Endothelial cell of umbilical vein (primary cell): ENCODE data around the gene ASMTL. TPM values are rescaled to one million over a fixed set of nuclear protein-coding genes. Genes with fewer than 3 reads are reported as not detected.

Source experiments
- BruUV-seq: library from RNA; stranded (reverse); fragments of 400-500 nt; replicated peaks from 2 replicates; lab custom pipeline; 2021; lab: Mats Ljungman, UMichigan
- CTCF ChIA-PET: fragments of 300-600, 350-600 bp; sonication (Branson Sonifier 250); formaldehyde crosslinking; loops from one replicate; lab custom pipeline; 2021; ENCODE audit warnings: antibody characterized with exemption, inconsistent platforms; lab: Charles Lee
- POLR2A ChIA-PET: fragments of 300-600, 350-600 bp; sonication (Branson Sonifier 250); formaldehyde crosslinking; loops from one replicate; lab custom pipeline; 2021; ENCODE audit warnings: antibody characterized with exemption, inconsistent platforms; lab: Charles Lee
- DNase-seq: peaks from one replicate; pipeline ENCODE4 v3.0.0-alpha.2; 2011; ENCODE audit warnings: low read depth, low spot score
- FAIRE-seq: peaks from 2 replicates; lab custom pipeline; 2011; peaks lifted over from hg19 to GRCh38; lab: Jason Lieb, UNC
- H2AFZ ChIP-seq: 2 replicates; pipeline ENCODE4 v1.6.0; 2012; ENCODE audit warnings: low read depth, low read length, control low read depth, inconsistent platforms
- H3K27ac ChIP-seq: 2 replicates; pipeline ENCODE4 v1.5.1; 2011; ENCODE audit warnings: low read depth, mild to moderate bottlenecking, control low read depth, low read length, moderate library complexity; ENCODE audit not compliant: insufficient read depth
- H3K27me3 ChIP-seq, 2 experiments: 2 replicates each; pipeline versions ENCODE4 v1.6.0 to v1.6.1; 2011; ENCODE audit warnings: low read length in 2 of 2, mixed read lengths in 1 of 2; ENCODE audit not compliant: control insufficient read depth in 2 of 2, insufficient read depth in 2 of 2
- H3K36me3 ChIP-seq, 2 experiments: 2 replicates in 1 of 2; 3 replicates in 1 of 2; pipeline ENCODE4 v1.5.1; 2011; ENCODE audit warnings: low read length in 2 of 2, mild to moderate bottlenecking in 1 of 2, moderate library complexity in 1 of 2; ENCODE audit not compliant: control insufficient read depth in 2 of 2, insufficient read depth in 2 of 2; ENCODE audit errors: extremely low read depth in 1 of 2
- H3K4me1 ChIP-seq: 3 replicates; pipeline ENCODE4 v1.5.1; 2011; ENCODE audit warnings: mild to moderate bottlenecking, low read length; ENCODE audit not compliant: control insufficient read depth, insufficient read depth; ENCODE audit errors: extremely low read depth
- H3K4me2 ChIP-seq: 2 replicates; pipeline ENCODE4 v1.6.1; 2011; ENCODE audit warnings: low read length, control low read depth, mixed read lengths; ENCODE audit not compliant: insufficient read depth
- H3K4me3 ChIP-seq, 3 experiments: fragments of 200-600 bp in 1 of 3; sonication (generic), shearing (Covaris generic) in 1 of 3; replicated peaks in 1 of 3; 2 replicates each; pipeline ENCODE4 v1.5.1; 2011 to 2016; ENCODE audit warnings: control low read depth in 3 of 3, low read length in 3 of 3, mild to moderate bottlenecking in 2 of 3, inconsistent platforms in 1 of 3, low read depth in 1 of 3, moderate library complexity in 1 of 3; ENCODE audit not compliant: insufficient read depth in 1 of 3
- H3K79me2 ChIP-seq: 2 replicates; pipeline ENCODE4 v1.6.0; 2012; ENCODE audit warnings: low read length, inconsistent platforms; ENCODE audit not compliant: control insufficient read depth, insufficient read depth
- H3K9ac ChIP-seq: replicated peaks from 2 replicates; pipeline ENCODE3; 2011; ENCODE audit warnings: low read length, control low read depth; ENCODE audit not compliant: insufficient read depth; ENCODE audit errors: extremely low read depth
- H3K9me1 ChIP-seq: replicated peaks from 3 replicates; pipeline ENCODE4 v1.6.0; 2011; ENCODE audit warnings: mild to moderate bottlenecking, low read length; ENCODE audit not compliant: control insufficient read depth, insufficient read depth; ENCODE audit errors: extremely low read depth
- H3K9me3 ChIP-seq: replicated peaks from 2 replicates; pipeline ENCODE4 v1.5.1; 2012; ENCODE audit warnings: low read length, inconsistent platforms; ENCODE audit not compliant: control insufficient read depth, insufficient read depth
- H4K20me1 ChIP-seq: replicated peaks from 2 replicates; pipeline ENCODE3; 2011; ENCODE audit warnings: mild to moderate bottlenecking, low read length; ENCODE audit not compliant: control insufficient read depth, insufficient read depth; ENCODE audit errors: extremely low read depth
- CTCF ChIP-seq, 2 donors: IDR thresholded peaks; 1 replicate in 1 of 2; 2 replicates in 1 of 2; pipeline ENCODE4 v1.5.1; 2011; ENCODE audit warnings: low read length in 2 of 2, mild to moderate bottlenecking in 2 of 2, moderate library complexity in 2 of 2, control low read depth in 1 of 2, inconsistent platforms in 1 of 2, low read depth in 1 of 2; ENCODE audit not compliant: insufficient read depth in 1 of 2; ENCODE audit errors: extremely low read depth in 1 of 2
- EZH2 ChIP-seq: IDR thresholded peaks from 2 replicates; pipeline ENCODE4 v1.6.1; 2012; ENCODE audit warnings: borderline replicate concordance, low read depth, mild to moderate bottlenecking, moderate library complexity, low read length, inconsistent platforms; ENCODE audit not compliant: severe bottlenecking
- FOS ChIP-seq: IDR thresholded peaks from 2 replicates; pipeline ENCODE4 v1.6.1; 2011; ENCODE audit warnings: mild to moderate bottlenecking, low read length, moderate library complexity, borderline replicate concordance; ENCODE audit not compliant: insufficient read depth
- GATA2 ChIP-seq: IDR thresholded peaks from 2 replicates; pipeline ENCODE4 v1.7.0; 2011; ENCODE audit warnings: low read depth, mild to moderate bottlenecking, moderate library complexity, mixed read lengths, low read length; ENCODE audit not compliant: insufficient read length, insufficient read depth
- JUN ChIP-seq: IDR thresholded peaks from 2 replicates; pipeline ENCODE4 v1.6.1; 2011; ENCODE audit warnings: borderline replicate concordance, low read depth; ENCODE audit not compliant: insufficient read length, insufficient read depth
- MAX ChIP-seq: IDR thresholded peaks from 2 replicates; pipeline ENCODE4 v1.6.1; 2011; ENCODE audit not compliant: insufficient read depth, insufficient read length
- MYC ChIP-seq: IDR thresholded peaks from one replicate; pipeline ENCODE4 v1.6.1; 2011; ENCODE audit warnings: mild to moderate bottlenecking, low read depth, low read length
- POLR2A ChIP-seq: IDR thresholded peaks from 2 replicates; pipeline ENCODE4 v1.6.1; 2012; ENCODE audit warnings: low read depth, mild to moderate bottlenecking, control low read depth, low read length
- POLR2AphosphoS5 ChIP-seq: IDR thresholded peaks from 2 replicates; pipeline ENCODE4 v1.6.1; 2012; ENCODE audit warnings: low read depth, mild to moderate bottlenecking, control low read depth, low read length, moderate library complexity; ENCODE audit not compliant: insufficient read depth
- dilution Hi-C: fragments of 300-500 bp; cut with MboI; formaldehyde crosslinking; loops from one replicate; pipeline ENCODE4 v1.15.0; 2019; ENCODE audit warnings: low sequenced_read_pairs; ENCODE audit not compliant: extremely low pct_ligation_motif_present
- intact Hi-C: fragments of 100-400 bp; cut with micrococcal nuclease; formaldehyde crosslinking; loops from one replicate; pipeline ENCODE4 v1.10.0; 2022
- polyA plus RNA-seq, 4 experiments: library from polyadenylated mRNA; depleted of rRNA in 3 of 4; stranded (reverse) in 3 of 4; unstranded in 1 of 4; fragments of >200 nt; gene quantifications; 2 replicates each; pipeline versions ENCODE4 v1.2.1 to v1.2.3, GENCODE V29; 2011 to 2012; ENCODE audit warnings: missing spikeins in 1 of 4
- total RNA-seq: library from RNA; stranded (reverse); gene quantifications from 2 replicates; pipeline ENCODE4 v1.2.3, GENCODE V29; 2021

ASMTL gene
- total and polyA plus RNA-seq, 2 donors (not counting 3 experiments of a cell fraction or from before 2014, with no cell fraction given): 27.1 to 29.9 TPM

GRCh38 chrX:1357993-1358392, 94.7 kb downstream of the ASMTL start:
- CTCF ChIA-PET: no interaction called here
- no peaks in the 10 kb centered on the region for H4K20me1 ChIP-seq
- intact Hi-C loops (loop anchor here (2.0 to 5.0 kb wide), 2 partner anchors 34 to 35 kb away; partner anchors contain the start of gene SLC25A6), dilution Hi-C loops (no loop called here)
- no peak overlapping the region for H3K4me2 ChIP-seq
- FAIRE-seq: no peak
- no peaks in the 10 kb centered on the region for H3K4me1 ChIP-seq
- H3K36me3 ChIP-seq: peaks cover 0 to 2% of the 10 kb centered on the region in 2 experiments
- H3K9me3 ChIP-seq: no peaks in the 10 kb centered on the region
- H2AFZ ChIP-seq: no peak overlapping the region
- DNase-seq: no peak
- H3K9me1 ChIP-seq: no peaks in the 10 kb centered on the region
- no peaks in the 10 kb centered on the region for H3K27me3 ChIP-seq
- no TSS peak for BruUV-seq
- no peak overlapping the region for H3K27ac ChIP-seq
- H3K4me3 ChIP-seq: no peak overlapping the region
- H3K79me2 ChIP-seq: no peaks in the 10 kb centered on the region
- TF ChIP-seq MAX (no peak), POLR2AphosphoS5 (no peak), POLR2A (no peak), EZH2 (no peak), GATA2 (no peak), FOS (no peak), MYC (no peak), JUN (no peak), CTCF (IDR thresholded peaks at IDR 0.05; ENCODE audit: extremely low read depth in 1 of 2, insufficient read depth in 1 of 2, low read depth in 1 of 2, low read length in 2 of 2) (no peak)
- H3K9ac ChIP-seq: no peak overlapping the region
- POLR2A ChIA-PET: no interaction called here
